Dendritic cell treated with granulocyte-macrophage colony-stimulating factor and Interleukin-4, amounts not matched to agents 40 ng/mL and 50 ng/mL, for 4 days (primary cell): ENCODE measurements around the gene GMIP.

Experiments used
- H3K27ac Mint-ChIP-seq: one replicate; pipeline ENCODE4 v1.8.0; 2022; ENCODE audit warnings: mild to moderate bottlenecking, mixed read lengths
- H3K27me3 Mint-ChIP-seq: one replicate; pipeline ENCODE4 v1.8.0; 2022; ENCODE audit warnings: mild to moderate bottlenecking, mixed read lengths
- H3K36me3 Mint-ChIP-seq: one replicate; pipeline ENCODE4 v1.8.0; 2022; ENCODE audit warnings: low read depth, mixed read lengths
- H3K4me1 Mint-ChIP-seq: one replicate; pipeline ENCODE4 v1.8.0; 2022; ENCODE audit warnings: low read depth, mixed read lengths
- H3K4me3 Mint-ChIP-seq: one replicate; pipeline ENCODE4 v1.8.0; 2022; ENCODE audit warnings: mild to moderate bottlenecking, moderate library complexity, mixed read lengths
- H3K9me3 Mint-ChIP-seq: one replicate; pipeline ENCODE4 v1.8.0; 2022; ENCODE audit warnings: mixed read lengths
- intact Hi-C: fragments of 100-400 bp; cut with micrococcal nuclease; formaldehyde crosslinking; loops from one replicate; pipeline ENCODE4 v1.15.0; 2022

GMIP gene

DNA sequence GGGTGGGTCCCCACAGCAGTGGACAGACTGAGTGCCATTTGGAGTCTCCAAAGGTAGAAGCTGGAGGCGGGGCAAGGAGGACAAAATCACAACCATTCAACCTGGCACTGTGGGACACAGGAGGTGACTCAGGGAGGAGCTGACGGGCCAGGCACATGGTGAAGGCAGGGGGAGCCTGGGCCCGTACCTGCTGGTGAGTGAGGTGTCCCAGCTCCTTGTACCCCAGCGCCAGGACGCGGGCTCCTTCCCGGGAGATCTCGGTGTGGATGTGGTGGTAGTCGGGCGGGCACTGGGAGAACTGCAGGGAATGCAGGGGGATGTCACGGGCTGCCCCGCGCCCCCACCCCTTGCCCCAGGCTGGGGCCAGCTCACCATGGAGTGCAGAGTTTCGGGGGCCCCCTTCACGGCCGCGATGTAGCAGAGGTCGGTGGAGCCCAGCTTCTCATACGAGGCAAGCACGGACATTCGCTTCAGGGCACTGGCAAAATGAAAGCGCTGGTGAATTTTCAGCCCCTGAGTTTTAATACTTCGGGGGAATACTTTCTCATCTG lies 10.2 kb upstream of the GMIP start:
- H3K4me1 Mint-ChIP-seq, result peaks cover 14% of the 10 kb centered on the region
- intact Hi-C loops, result no loop called here

DNA sequence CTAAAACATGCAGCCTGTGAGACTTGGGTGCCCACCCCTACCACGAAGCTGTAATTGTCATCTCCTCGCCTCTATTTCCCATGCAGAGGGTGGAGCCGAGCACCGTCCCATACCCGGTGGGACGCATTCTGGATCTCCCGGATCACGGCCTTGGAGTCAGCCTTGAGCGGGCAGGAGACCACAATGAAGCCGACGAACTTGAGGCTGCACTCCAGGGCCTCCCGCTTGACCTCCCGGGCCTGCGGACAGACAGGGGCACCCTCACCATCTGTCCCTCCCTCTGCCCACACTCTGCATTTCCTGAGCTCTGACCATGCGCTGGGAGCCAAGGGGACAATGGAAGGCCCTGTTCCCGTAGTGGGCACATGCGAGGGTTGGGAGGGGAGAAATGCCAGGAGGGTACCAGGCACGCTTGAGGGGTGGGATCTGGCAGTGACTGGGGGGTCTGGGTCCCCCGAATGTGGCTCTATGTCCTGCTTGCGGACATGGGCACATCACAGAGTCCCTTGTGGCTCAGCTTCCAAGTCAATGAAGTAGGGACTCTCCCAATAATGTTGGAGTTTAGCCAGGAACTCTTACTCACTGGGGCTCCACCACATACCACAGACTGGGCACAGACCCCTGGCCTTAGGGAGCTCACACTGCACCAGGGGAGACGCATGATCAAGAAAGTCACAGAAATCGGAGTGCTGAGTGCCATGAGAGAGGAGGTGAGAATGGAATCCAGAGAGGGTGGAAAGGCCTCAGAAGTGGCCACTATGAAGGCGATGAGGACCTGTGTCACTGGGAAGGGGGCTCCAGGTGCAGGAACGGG lies 9.2 kb upstream of the GMIP start:
- peaks cover 14% of the 10 kb centered on the region for H3K4me1 Mint-ChIP-seq
- intact Hi-C loops, result no loop called here
- no peak overlapping the region for H3K4me3 Mint-ChIP-seq
- H3K36me3 Mint-ChIP-seq, result peaks cover 100% of the 10 kb centered on the region
- H3K9me3 Mint-ChIP-seq, result no peaks in the 10 kb centered on the region
- no peak overlapping the region for H3K27ac Mint-ChIP-seq
- no peaks in the 10 kb centered on the region for H3K27me3 Mint-ChIP-seq

More for the DNA sequence above, 10.2 kb upstream of the GMIP start:
- Mint-ChIP-seq H3K27ac (no peak overlapping the region), H3K9me3 (no peaks in the 10 kb centered on the region), H3K36me3 (peaks cover 100% of the 10 kb centered on the region), H3K27me3 (no peaks in the 10 kb centered on the region), H3K4me3 (no peak overlapping the region)

DNA sequence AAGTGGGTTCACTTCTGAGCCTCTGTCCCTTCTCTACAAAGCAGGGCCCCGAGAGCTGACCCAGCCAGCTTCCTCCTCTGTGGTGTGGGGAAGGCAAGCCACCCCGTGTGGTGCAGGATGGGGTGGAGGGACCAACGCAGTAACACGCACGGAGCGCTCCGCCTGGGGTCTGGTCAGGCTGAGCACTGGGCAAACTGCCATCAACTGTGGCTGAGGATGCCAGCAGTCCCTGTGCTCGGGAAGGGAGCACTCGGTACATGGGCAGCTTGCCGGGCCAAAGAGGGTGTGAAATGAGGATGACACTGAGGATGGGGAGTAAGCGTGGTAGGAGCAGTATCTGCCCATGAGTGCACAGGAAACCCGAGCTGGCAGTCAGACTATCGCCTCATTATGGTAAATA lies 7.6 kb upstream of the GMIP start:
- intact Hi-C loops, result no loop called here
- Mint-ChIP-seq H3K27ac (no peak overlapping the region), H3K4me1 (peaks cover 14% of the 10 kb centered on the region), H3K36me3 (peaks cover 100% of the 10 kb centered on the region), H3K9me3 (no peaks in the 10 kb centered on the region), H3K27me3 (no peaks in the 10 kb centered on the region), H3K4me3 (no peak overlapping the region)

DNA sequence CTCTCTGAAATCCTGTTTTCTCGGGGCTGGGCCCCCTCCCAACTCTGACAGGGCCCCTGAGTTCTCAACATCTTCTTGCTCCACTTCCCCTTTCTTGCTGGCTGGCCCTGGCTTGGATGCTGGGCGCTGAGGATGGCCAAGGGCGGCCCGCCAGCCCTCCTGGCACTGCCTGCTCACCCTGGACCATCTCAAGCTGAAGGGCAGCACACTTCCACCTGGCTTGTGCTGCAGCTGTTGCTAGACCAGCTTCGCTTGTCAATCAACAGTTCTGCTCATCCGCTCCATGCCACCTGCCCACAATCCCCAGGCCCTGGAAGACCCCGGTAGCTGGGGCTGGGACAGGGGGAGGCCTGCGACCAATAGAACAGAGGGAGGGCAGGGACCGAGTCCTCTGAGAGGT lies 6.9 kb upstream of the GMIP start:
- no peaks in the 10 kb centered on the region for H3K27me3 Mint-ChIP-seq
- H3K4me1 Mint-ChIP-seq, result peaks cover 14% of the 10 kb centered on the region
- no peak overlapping the region for H3K4me3 Mint-ChIP-seq
- H3K27ac Mint-ChIP-seq, result no peak overlapping the region
- peaks cover 100% of the 10 kb centered on the region for H3K36me3 Mint-ChIP-seq
- no peaks in the 10 kb centered on the region for H3K9me3 Mint-ChIP-seq
- intact Hi-C loops, result no loop called here

DNA sequence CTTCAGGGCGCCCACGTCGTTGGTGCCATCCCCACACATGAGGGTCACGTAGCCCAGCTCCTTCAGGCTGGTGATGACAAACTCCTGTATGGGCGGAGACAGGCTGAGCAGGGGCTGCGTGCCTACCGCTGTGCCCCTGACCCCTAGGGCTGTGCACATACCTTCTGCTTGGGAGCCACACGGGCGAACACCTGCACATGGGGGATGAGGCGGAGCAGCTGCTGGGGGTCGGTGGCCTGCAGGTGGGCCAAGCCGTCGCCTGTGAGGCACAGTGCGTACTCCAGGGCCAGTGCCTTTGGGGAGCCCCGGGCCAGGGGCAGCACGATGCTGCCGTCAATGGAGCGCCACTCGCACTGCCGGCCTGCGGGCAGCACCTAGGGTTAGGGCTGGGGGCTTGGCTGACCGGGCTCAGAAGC lies 6.1 kb upstream of the GMIP start:
- Mint-ChIP-seq H3K27ac (no peak overlapping the region), H3K4me1 (peaks cover 14% of the 10 kb centered on the region), H3K9me3 (no peaks in the 10 kb centered on the region), H3K27me3 (no peaks in the 10 kb centered on the region), H3K36me3 (peaks cover 100% of the 10 kb centered on the region), H3K4me3 (no peak overlapping the region)
- intact Hi-C loops, result no loop called here

DNA sequence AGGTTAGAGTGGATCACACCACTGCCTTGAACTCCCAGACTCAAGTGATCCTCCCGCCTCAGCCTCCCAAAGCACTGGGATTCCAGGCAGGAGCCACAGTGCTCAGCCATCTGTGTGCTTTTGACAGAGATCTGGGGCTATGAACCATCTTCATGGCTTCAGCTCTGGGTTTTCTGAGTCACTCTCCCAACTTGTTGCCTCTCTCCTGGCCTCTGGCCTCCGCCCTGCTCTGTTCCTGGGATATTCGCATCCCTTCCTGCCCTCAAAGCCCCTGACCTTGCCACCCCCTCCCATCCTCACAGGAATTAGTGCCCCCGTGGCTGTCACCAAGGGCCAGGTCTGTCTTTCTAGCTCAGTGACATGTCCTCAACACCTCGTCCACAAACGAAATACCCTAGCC lies 5.7 kb upstream of the GMIP start:
- H3K4me3 Mint-ChIP-seq, result no peak overlapping the region
- H3K9me3 Mint-ChIP-seq, result no peaks in the 10 kb centered on the region
- H3K36me3 Mint-ChIP-seq, result peaks cover 100% of the 10 kb centered on the region
- H3K27ac Mint-ChIP-seq, result no peak overlapping the region
- peaks cover 14% of the 10 kb centered on the region for H3K4me1 Mint-ChIP-seq
- H3K27me3 Mint-ChIP-seq, result no peaks in the 10 kb centered on the region
- intact Hi-C loops, result no loop called here

DNA sequence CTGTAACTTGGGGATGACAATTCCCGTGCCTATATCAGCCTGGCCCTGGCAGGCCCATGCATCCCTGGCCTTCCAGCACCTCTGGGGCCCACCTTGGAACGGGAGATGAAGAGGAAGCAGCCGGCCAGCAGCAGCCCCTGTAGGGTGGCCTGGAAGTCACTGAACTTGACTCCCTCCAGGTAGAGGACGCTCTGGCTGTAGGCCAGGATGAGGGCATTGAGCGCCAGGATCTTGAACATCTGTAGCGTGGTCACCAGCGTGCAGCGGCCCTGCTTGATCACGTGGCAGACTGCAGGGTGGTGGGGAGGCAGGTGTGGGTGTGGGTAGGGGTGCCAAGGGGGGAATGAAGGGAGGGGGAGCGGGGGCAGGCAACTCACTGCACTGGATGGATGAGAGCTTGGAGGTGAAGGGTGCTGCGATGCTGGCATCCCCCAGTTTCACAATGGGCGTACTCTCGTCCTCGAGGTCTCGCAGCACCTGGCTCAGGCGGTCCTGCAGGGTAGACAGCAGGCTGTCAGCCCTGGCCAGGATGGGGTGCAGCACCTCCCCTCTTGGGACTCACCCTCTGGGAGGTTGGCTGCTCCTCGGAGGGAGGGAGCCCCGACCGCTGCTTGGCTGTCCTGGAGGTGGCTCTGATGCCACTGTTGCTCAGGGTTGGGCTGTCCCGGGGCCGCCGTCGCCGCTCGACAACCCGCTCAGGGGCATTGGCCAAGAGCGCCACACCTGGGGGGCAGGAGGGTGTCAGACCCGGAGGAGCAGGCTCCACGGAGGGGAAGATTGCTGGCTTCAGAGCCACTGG lies 3.8 kb upstream of the GMIP start:
- H3K27ac Mint-ChIP-seq, result peak overlapping the region; percentile 33

DNA sequence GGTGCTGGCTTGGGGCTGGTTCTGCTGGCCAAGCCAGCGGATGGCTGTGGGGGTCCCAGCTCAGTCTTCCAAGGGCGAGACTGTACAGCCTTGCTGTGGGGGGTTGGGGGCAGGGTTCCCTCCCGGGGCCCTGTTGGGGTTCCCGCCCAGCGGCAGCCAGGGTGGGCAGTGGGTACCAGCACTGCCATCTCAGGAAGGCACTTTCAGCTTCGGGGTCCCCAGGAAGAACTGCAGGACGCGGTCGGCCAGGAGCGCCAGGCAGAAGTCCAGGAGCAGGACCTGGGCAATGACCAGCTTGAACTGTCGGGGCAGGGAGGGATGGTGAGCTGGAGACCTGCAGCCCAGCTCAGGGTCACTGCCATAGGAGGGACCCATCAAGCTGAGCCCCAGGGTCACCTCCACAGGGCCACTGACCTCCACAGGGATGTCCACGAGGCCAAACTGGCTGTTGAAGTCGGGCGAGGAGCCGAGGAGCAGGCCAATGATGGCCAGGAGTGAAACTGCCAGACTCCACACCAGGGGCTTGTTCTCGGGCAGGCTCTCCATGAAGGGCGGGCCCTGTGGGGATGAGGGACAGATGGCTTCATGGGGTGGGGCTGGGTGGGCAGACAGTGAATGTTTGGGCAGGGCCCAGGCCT lies 1.9 kb upstream of the GMIP start:
- no peak overlapping the region for H3K4me3 Mint-ChIP-seq
- intact Hi-C loops, result no loop called here
- H3K27me3 Mint-ChIP-seq, result no peaks in the 10 kb centered on the region
- H3K27ac Mint-ChIP-seq, result no peak overlapping the region
- no peaks in the 10 kb centered on the region for H3K9me3 Mint-ChIP-seq
- peaks cover 100% of the 10 kb centered on the region for H3K36me3 Mint-ChIP-seq
- peaks cover 17% of the 10 kb centered on the region for H3K4me1 Mint-ChIP-seq

More for the DNA sequence above, 3.8 kb upstream of the GMIP start:
- H3K4me1 Mint-ChIP-seq, result peaks cover 20% of the 10 kb centered on the region
- peaks cover 100% of the 10 kb centered on the region for H3K36me3 Mint-ChIP-seq
- intact Hi-C loops, result no loop called here
- no peak overlapping the region for H3K4me3 Mint-ChIP-seq
- no peaks in the 10 kb centered on the region for H3K9me3 Mint-ChIP-seq
- no peaks in the 10 kb centered on the region for H3K27me3 Mint-ChIP-seq

DNA sequence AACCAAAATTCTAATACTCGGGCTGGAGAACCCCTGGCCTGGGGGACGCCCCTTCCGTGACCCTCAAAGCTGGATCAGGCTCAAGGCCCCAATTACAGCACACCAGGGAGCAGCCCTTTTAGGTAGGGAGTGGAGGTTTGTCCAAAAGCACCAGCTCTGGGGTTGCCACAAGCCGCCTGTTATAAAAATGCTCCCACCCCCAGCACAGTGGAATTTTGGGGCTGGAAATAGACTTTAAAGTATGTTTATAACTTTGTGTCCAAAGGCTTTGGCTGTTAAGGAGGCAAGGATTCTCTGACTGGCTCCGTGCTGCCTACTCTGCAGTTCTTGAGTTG lies 564 bp upstream of the GMIP start:
- H3K27me3 Mint-ChIP-seq, result no peaks in the 10 kb centered on the region
- H3K4me1 Mint-ChIP-seq, result peaks cover 27% of the 10 kb centered on the region
- H3K9me3 Mint-ChIP-seq, result no peaks in the 10 kb centered on the region
- H3K4me3 Mint-ChIP-seq, result peak overlapping the region; percentile 98
- intact Hi-C loops, result no loop called here
- peaks cover 100% of the 10 kb centered on the region for H3K36me3 Mint-ChIP-seq
- H3K27ac Mint-ChIP-seq, result peak overlapping the region; percentile 98

DNA sequence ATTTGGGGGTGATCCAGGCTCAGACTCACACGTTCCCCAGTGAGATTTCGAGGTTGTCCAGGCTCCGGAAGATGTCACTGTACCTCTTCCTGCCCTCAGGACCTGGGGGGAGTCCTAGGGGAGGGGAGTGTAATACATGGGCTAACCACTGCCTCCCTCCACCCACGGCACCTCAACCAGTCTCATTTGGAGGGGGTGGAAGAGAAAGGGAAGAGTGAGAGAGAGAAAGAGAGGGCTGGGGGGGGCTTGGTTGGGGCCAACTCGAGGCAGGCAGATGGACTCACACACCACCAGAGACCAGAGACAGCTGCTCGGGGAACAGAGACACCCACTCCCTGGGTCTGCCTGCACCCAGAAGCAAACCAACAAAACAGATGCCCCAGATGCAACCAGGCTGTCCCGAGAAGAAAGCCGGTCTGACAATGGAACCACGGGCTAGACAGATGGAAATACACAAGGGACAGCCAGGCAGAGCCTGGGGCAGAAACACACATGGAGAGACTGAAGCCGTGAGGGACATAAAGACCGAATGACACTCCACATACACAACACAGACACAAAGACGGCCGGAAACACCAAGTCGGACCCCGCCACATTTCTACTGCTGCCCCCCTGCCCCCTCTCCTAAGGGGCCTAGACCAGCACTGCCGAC lies 825 bp downstream of the GMIP start:
- H3K27me3 Mint-ChIP-seq, result no peaks in the 10 kb centered on the region
- peaks cover 100% of the 10 kb centered on the region for H3K36me3 Mint-ChIP-seq
- intact Hi-C loops, result loop anchor here (1.0 kb wide), 2 partner anchors 21 to 110 kb away; partner anchors contain the start of gene ATP13A1
- peaks cover 27% of the 10 kb centered on the region for H3K4me1 Mint-ChIP-seq
- H3K9me3 Mint-ChIP-seq, result no peaks in the 10 kb centered on the region
- peak overlapping the region; percentile 98 for H3K27ac Mint-ChIP-seq
- peak overlapping the region; percentile 98 for H3K4me3 Mint-ChIP-seq

DNA sequence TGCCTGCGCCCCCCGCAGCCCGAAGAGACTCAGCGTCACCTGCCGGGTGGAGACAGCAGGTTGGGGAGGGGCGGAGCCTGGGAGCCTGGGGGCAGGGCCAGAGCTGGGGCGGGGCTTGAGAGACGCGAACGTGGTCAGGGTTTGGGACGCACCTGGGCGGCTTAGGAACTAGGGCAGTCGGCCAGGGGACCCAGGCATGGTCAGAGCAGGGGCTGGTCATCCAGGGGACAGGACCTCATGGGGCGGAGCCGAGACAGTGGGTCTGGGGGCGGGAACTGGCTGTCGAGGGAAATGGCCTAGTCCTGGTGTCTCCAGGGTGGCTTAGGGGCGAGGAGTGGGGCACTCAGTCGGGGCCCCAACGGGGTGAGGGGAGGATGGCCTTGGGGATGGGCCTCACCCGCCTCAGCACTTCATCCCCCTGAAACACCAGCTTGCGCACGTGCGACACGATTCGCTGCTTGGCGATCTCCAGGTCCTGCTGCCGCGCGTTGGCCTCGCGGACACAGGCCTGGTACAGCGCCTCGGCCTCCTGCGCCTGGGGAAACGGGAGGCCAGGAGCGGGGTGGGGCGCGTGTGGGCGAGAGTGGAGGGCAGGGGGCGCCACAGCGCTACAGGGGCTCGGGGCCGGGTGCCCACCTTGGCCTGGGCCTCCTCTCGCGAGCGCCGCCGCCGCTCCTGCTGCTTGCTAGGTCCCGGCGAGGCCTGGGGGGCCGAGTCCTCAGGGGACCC lies 5.8 kb downstream of the GMIP start:
- Mint-ChIP-seq H3K27me3 (no peaks in the 10 kb centered on the region), H3K9me3 (no peaks in the 10 kb centered on the region), H3K4me3 (no peak overlapping the region), H3K36me3 (peaks cover 100% of the 10 kb centered on the region), H3K27ac (no peak overlapping the region), H3K4me1 (peaks cover 35% of the 10 kb centered on the region)
- intact Hi-C loops, result no loop called here

DNA sequence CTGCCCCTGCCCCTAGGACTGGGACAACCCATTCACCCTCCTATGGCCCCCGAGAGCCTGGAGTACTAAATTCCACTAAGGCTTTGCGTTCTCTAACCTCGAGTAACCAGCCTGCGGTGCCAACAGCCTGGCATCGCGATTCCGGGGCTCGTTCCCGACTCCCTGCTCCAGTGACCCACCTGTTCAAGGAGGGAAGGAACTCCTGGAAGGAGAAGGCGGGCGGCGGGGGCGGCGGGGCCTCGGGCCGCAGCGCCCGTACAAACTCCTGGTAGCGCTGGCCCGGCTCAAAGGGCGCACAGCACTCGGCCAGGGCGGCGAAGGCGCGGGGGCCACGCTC lies 6.3 kb downstream of the GMIP start:
- no peaks in the 10 kb centered on the region for H3K9me3 Mint-ChIP-seq
- H3K4me3 Mint-ChIP-seq, result no peak overlapping the region
- intact Hi-C loops, result no loop called here
- no peak overlapping the region for H3K27ac Mint-ChIP-seq
- no peaks in the 10 kb centered on the region for H3K27me3 Mint-ChIP-seq
- peaks cover 100% of the 10 kb centered on the region for H3K36me3 Mint-ChIP-seq
- H3K4me1 Mint-ChIP-seq, result peaks cover 32% of the 10 kb centered on the region

DNA sequence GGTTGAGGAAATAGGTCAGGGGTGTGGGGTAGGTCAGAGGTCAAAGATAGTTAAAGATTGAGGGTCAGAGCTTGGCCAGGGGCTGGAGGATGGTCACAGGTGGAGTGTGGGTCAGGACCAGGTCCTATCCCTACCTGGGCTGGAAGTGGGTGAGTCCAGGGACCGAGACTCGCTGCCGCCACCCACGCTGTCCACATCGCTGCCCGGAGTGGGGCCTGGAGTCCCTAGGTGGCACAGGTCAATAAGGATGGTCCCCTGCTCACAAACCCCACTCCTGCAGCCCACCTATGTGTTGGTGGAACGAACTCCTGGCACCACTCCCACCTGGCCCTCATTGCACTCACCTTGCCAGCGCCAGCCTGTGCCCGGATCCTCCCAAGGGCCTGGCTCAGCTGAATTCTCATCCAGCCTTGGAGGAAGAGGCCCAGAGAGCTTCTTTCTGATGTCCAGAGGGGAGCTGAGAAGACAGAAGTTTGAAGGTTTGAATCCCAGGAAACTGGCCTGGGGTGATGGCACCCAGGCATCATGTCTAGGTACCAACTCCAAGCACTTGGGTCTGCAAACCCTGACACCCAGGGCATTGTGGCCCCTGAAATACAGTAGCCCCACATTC lies 6.8 kb downstream of the GMIP start:
- Mint-ChIP-seq H3K9me3 (no peaks in the 10 kb centered on the region), H3K4me1 (peaks cover 27% of the 10 kb centered on the region), H3K4me3 (no peak overlapping the region), H3K36me3 (peaks cover 100% of the 10 kb centered on the region), H3K27me3 (no peaks in the 10 kb centered on the region), H3K27ac (no peak overlapping the region)
- intact Hi-C loops, result no loop called here
